ENCODE results near the gene MYO15A.
A peak's percentile ranks its signal among the peaks of the same experiment; 100 is the strongest.

The MYO15A gene

GRCh38 chr17:18183334-18184142, 75.0 kb downstream of the MYO15A start, which contains the start of gene ALKBH5:
Gene ALKBH5, plus strand, starts transcription at chr17:18183828. Its CDS starts 416 bp downstream, at chr17:18184244.
- DNase-seq (ENCODE audit: low read depth in 2 of 2), result peak; percentile 100

GRCh38 chr17:18184143-18185031, 75.8 kb downstream of the MYO15A start:
- DNase-seq (ENCODE audit: low read depth in 2 of 2), result no peak

GRCh38 chr17:18185391-18185790, 76.8 kb downstream of the MYO15A start:
- no peak for DNase-seq (ENCODE audit: low read depth in 2 of 2)

- DNase-seq (ENCODE audit: low read depth in 2 of 2), result no peak
These were observed 77.5 kb downstream of the MYO15A start for GRCh38 chr17:18185832-18186626.

- DNase-seq (ENCODE audit: low read depth in 2 of 2), result peak in 1 of 2 experiments; percentile 12
These were observed 78.0 kb downstream of the MYO15A start for GRCh38 chr17:18186627-18186982.

- DNase-seq (ENCODE audit: low read depth in 2 of 2), result no peak
These were observed 78.7 kb downstream of the MYO15A start for GRCh38 chr17:18187226-18187625.

- DNase-seq (ENCODE audit: low read depth in 2 of 2), result no peak
These were observed 79.5 kb downstream of the MYO15A start for GRCh38 chr17:18187821-18188761.

GRCh38 chr17:18190628-18191235, 82.2 kb downstream of the MYO15A start:
- DNase-seq (ENCODE audit: low read depth in 2 of 2), result no peak

GRCh38 chr17:18191236-18191667, 82.7 kb downstream of the MYO15A start:
- no peak for DNase-seq (ENCODE audit: low read depth in 2 of 2)

- no peak for DNase-seq (ENCODE audit: low read depth in 2 of 2)
These were observed 83.4 kb downstream of the MYO15A start for GRCh38 chr17:18191967-18192366.

- DNase-seq (ENCODE audit: low read depth in 2 of 2), result no peak
These were observed 85.8 kb downstream of the MYO15A start for GRCh38 chr17:18194394-18194793.

GRCh38 chr17:18194804-18195203, 86.2 kb downstream of the MYO15A start:
- DNase-seq (ENCODE audit: low read depth in 2 of 2), result no peak

- DNase-seq (ENCODE audit: low read depth in 2 of 2), result no peak
These were observed 86.7 kb downstream of the MYO15A start for GRCh38 chr17:18195246-18195645.

- DNase-seq (ENCODE audit: low read depth in 2 of 2), result no peak
These were observed 89.1 kb downstream of the MYO15A start for GRCh38 chr17:18197535-18198194.

GRCh38 chr17:18198530-18198929, 90.0 kb downstream of the MYO15A start:
- no peak for DNase-seq (ENCODE audit: low read depth in 2 of 2)

GRCh38 chr17:18201108-18201507, 92.6 kb downstream of the MYO15A start:
- no peak for DNase-seq (ENCODE audit: low read depth in 2 of 2)

- no peak for DNase-seq (ENCODE audit: low read depth in 2 of 2)
These were observed 94.8 kb downstream of the MYO15A start for GRCh38 chr17:18203308-18203707.

- no peak for DNase-seq (ENCODE audit: low read depth in 2 of 2)
These were observed 97.3 kb downstream of the MYO15A start for GRCh38 chr17:18205861-18206260.

GRCh38 chr17:18206962-18207361, 98.4 kb downstream of the MYO15A start:
- no peak for DNase-seq (ENCODE audit: low read depth in 2 of 2)

- DNase-seq (ENCODE audit: low read depth in 2 of 2), result no peak
These were observed 99.5 kb downstream of the MYO15A start for GRCh38 chr17:18208092-18208491.
